ENCODE results near the gene C5orf22.

DNA sequence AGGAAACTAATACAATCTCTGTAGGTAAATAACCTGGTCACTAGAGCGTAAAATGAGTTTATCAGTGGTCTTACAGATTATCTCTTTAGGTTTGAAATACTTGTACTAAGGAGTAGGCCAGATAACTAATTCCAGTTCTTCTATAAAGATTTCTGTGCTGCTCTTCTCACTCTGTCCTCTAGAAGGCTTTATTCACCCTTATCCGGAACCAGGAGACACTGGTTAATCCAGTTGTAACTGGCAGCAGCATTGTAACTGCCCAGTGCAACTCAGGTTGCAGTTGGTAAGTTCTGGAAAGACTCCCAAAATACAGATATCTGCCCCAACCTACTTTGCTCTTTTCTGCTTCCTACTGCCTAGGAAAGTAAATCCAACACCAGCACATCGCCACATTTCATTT, 19.8 kb downstream of the C5orf22 start:
- TF ChIP-seq CTCF (IDR thresholded peaks at IDR 0.05) (no peak), EP300 (IDR thresholded peaks at IDR 0.05) (no peak)
